Activated naive CD4-positive, alpha-beta T cell (primary cell): ENCODE data around the gene IMPDH2.
A peak's percentile ranks its signal among the peaks of the same experiment; 100 is the strongest.
"Not testable (repeated sequence)": the region's sequence is repeated elsewhere in the genome, so short reads cannot be mapped to it uniquely, and the experiment has no call there.

Experiments used
- DNase-seq, 4 experiments: peaks; one replicate each; lab custom pipeline; 2025; lab: John Stamatoyannopoulos, UW

IMPDH2 gene

DNA sequence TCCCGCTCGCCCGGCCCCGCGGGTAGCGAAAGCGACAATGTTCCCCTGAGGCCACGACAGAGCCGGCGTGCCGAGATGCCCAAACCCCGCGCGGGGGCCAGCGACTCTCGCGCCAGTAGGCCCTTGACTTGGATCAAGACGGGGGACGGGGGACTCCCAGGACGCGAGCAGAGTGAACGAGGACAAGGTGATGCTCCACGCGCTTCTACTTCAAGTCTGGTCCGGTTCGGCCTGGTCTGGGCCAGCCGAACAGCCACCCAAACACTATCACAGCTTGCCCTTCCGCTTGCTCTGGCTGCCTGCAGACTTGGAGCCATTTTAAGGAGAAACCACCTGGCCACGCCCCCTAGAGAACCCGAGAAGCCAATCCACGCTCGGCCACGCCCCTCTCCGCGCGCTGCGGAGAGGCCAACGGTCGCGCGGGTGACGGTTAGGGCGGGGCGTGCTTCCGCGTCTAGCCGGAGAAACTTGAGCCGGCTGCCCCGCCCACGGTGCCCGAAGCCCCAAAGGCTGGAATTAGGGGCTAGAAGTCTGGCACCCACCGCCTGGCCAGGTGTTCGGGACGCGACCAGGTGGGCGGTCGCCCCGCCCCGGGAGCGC lies 7.9 kb downstream of the IMPDH2 start:
- DNase-seq = peak; percentile 92 to 98 (median 93)

DNA sequence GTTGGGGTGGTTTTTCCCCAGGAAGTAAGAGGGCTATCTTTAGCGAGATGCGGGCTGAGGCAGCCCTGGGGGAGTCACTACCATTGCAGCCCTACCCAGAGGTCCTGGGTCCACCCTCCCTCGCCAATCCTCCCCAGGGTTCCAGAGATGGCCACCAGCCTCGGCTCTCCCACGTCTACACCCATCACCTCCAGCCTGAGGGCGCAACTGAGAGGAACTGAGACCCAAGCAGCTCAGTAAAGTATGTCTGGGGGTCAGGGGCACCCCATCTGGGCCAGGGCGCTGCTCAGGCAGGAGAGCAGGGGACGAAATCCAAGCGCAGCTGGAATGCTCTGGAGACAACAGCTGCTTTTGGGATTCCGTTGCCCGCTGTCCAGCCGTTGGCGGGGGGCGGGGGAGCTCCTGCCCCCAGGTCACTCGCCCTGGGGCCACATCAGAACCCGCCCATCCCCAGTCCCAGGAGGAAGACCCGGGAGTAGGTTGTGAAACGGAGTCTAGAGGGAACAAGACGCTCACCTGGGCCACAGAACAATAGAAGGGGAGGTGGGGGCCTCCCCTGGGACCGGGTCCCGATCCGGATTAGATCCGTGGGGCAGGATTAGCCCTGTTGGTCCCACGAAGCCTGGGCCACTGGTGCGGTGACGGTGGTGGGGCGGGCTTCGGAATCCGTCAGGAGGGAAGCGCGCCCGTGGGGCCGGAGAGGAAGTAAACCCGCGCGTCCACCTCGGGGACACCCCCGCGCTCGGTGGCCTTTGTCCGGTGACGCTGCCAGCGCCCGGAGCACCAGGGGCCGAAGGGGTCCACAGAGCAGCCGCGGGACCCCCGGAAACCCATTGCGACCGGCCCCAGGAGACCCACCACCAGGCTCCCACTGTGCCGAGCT lies 8.6 kb downstream of the IMPDH2 start:
- peak in 1 of 4 experiments; percentile 39 for DNase-seq

DNA sequence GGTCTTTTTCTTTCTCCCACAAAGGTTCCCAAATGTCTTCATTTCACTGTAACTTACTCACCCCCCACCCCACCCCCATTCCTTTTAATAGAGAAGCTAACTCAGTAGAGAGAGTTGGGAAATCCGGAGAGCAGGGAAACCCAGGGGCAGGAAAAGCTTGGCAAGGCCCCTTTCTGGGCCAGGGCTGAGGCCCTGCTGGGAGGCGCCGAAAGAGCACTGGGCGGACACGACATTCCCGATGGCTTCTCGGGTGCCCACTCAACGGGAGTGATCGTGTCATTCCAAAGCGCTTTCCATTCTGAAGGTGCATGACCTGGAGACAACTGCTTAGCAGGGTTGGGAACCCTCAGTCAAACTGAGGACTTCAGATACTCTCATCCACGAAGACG lies 9.3 kb downstream of the IMPDH2 start:
- no peak for DNase-seq

DNA sequence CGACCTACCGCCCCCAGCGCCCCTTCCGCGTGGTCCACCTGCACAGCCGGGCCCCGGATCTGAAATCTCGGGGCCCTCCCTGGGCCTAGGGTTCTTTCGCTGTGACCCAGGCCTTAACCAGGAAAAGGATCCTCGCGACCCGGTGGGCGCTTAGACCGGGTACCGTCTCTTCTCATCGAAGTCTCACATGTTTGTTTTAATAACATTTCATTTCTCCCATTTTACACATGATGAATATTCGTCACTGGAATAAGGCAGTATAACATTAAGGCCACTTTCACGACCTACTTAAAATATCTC lies 10.5 kb downstream of the IMPDH2 start:
- no peak for DNase-seq

DNA sequence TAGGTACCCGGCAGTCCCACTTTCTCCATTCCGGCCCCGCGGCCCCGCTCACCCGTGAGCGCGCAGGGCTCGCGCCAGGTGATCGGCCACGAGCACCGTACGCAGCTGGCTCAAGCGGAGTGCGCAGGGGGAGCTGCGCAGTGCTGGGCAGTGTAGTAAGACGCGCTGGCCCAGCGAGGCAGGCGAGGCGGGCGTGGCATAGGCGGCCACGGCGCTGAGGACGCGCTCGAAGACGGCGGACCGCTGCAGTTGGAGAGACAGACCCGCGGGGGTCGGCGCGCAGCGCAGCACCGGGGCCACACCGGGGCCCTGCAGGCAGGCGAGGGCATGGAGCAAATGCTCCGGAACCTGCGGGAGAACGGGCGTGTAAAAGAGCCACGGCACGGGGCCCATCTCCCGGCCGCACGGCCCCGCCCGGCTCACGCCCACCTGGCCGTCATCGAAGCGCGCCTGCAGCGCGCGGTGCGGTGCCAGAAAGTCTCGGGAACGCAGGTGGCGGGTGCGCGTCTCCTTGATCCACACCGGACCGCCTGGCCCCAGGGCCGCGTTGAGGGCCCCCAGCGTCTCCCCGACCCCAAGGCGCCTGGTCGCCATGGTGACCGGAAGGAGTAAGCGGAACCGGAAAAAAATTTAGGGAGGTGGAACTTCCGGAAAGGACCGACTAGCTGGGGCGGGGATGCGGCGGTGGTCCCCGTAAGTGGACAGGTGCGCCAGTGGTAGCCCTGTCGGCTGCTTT lies 11.1 kb downstream of the IMPDH2 start, which contains the start of gene DALRD3:
Gene DALRD3, minus strand, starts transcription at position 610 of the 736 bp plus-strand sequence. Its CDS starts 16 bp downstream, at position 594.
- DNase-seq = peak in 2 of 4 experiments; percentile 18 to 51

DNA sequence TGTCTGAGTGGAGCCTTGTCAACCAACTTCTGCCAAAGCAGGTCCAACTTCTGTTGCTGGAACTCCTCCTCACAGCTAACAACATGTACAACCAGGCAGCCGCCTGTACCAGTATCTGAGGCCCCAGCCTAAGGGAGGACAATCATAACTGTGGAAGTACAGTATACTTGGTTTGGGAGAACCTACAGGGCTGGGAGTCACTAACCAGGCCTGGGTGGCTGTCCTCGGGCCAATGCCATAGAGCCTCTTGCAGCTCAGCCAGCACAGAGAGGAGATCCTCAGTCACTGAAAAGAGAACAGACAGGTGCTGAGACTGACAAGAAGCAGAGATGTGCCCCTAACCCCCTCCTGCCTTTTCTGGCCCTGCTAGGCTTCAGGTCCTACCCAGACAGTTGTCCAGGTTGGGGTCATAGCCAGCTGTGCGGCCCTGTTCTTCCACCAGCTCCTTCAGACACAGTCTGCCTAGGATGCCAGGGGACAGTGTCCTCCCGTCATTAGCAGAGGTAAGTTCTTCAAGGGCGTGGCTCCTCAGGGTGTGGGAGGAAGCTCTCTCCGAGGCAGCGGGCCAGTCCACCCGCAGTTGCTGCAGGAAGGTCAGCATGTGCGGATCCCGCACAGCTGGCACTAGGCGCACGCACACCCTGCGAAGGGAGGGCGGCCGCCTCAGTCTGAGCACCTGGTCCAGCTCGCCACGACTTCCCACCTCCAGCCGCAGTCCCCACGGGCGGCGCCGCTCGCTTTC lies 11.8 kb downstream of the IMPDH2 start:
- DNase-seq = no peak

DNA sequence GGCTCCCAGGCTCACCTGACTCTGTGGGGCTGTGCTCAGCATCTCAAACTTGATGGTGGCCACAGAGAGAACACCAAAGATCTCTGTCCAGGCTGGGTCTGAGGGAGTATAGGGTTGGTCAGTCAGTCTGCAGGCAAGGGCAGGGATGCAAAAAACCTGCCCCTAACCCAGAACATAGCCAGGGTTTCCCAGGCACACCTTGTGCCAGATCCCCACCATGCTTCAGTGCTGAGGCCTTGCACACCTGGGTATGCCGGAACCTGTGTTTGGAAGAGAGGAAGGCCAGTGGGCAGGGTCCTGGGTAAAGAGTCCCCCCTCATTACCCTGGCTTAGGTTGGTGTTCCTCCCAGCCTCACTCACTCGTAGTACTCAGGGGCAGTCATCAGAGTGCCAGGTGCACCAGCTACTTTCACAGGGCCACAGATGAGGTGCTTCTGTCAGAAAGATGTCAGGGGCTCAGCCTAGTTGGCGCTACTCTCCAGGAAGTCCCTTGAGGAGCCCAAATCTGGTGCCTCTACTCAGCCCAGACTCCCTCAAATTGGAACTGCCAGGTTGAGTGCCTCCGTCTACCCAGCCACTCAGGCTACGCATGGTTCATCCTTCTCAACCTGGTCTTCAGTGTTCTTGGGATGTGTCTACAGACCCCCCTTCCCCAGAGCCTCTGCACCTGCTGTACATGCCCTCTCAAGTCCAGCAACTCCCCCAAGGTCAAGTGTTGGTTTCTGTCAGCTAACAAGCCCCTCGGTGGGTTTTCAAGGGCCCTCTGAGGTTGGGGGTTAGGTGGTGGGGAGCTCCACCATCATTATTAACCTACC lies 12.6 kb downstream of the IMPDH2 start:
- no peak for DNase-seq

DNA sequence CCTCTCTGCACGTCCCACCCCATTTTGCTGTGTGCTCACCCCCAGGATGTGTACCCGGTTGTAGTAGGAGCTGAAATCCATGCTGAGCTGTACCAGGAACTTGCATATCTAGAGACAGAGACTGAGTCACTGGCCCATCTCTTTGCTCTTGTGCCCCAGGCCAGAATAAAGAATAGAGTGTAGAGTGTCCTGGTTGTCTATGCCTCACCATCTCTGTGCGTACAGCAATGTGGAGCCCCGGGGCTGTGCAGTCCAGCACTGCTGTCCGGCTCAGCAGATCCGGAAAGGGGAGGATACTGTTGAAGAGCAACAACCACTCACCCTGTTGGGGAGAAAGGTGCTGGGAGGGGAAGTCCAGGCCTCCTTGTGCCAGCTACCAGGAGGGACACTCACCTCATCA lies 13.4 kb downstream of the IMPDH2 start:
- no peak for DNase-seq

DNA sequence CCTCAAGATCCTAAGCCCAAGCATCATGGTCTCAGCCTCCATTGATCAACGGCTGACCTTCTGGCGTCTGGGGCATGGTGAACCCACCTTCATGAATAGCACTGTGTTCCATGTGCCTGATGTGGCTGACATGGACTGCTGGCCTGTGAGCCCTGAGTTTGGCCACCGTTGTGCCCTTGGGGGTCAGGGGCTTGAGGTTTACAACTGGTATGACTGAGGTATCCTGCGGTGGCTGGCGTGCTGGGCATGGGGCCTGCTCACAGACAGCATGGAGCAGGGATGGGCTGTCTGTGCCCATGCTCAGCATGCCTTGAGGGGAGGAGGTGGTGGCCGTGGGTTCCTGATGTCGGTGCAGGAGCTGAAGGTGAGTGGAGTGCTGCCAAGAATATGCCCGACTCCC lies 14.1 kb downstream of the IMPDH2 start:
- no peak for DNase-seq

DNA sequence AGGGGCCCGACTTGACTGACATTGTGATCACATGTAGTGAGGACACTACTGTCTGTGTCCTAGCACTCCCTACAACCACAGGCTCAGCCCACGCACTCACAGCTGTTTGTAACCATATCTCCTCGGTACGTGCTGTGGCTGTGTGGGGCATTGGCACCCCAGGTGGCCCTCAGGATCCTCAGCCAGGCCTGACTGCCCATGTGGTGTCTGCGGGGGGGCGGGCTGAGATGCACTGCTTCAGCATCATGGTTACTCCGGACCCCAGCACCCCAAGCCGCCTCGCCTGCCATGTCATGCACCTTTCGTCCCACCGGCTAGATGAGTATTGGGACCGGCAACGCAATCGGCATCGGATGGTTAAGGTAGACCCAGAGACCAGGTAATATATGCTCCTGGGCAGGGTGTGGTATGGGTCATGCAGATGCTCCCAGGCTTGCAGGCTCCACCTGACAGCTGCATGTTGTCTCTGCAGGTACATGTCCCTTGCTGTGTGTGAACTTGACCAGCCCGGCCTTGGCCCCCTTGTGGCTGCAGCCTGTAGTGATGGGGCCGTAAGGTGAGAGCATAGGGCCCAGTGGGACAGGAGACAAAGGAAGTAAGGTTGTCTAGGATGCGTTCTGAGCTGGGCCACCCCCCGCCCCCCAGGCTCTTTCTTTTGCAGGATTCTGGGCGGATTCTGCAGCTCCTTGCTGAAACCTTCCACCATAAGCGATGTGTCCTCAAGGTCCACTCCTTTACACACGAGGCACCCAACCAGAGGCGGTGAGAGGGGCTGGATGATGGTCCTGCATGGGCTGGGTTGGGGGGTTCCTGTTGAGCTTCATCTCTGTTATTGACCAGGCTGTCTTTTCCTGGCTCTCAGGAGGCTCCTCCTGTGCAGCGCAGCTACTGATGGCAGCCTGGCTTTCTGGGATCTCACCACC lies 15.2 kb downstream of the IMPDH2 start:
- peak in 1 of 4 experiments; percentile 41 for DNase-seq

DNA sequence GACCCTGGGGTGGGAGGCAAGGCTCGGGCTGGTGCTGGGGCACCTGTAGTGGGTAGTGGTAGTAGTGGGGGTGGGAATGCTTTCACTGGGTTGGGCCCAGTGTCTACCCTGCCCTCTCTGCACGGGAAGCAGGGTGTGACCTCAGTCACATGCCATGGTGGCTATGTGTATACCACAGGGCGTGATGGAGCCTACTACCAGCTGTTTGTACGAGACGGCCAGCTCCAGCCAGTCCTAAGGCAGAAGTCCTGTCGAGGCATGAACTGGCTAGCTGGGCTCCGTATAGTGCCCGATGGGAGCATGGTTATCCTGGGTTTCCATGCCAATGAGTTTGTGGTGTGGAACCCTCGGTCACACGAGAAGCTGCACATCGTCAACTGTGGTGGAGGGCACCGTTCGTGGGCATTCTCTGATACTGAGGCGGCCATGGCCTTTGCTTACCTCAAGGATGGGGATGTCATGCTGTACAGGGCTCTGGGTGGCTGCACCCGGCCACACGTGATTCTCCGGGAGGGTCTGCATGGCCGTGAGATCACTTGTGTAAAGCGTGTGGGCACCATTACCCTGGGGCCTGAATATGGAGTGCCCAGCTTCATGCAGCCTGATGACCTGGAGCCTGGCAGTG lies 16.0 kb downstream of the IMPDH2 start:
- DNase-seq = no peak

DNA sequence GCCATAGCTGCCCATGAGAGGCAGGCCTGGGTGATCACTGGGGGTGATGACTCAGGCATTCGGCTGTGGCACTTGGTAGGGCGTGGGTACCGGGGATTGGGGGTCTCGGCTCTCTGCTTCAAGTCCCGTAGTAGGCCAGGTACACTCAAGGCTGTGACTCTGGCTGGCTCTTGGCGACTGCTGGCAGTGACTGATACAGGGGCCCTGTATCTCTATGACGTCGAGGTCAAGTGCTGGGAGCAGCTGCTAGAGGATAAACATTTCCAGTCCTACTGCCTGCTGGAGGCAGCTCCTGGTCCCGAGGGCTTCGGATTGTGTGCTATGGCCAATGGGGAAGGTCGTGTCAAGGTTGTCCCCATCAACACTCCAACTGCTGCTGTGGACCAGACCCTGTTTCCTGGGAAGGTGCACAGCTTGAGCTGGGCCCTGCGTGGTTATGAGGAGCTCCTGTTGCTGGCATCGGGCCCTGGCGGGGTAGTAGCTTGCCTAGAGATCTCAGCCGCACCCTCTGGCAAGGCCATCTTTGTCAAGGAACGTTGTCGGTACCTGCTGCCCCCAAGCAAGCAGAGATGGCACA lies 16.7 kb downstream of the IMPDH2 start:
- no peak for DNase-seq

DNA sequence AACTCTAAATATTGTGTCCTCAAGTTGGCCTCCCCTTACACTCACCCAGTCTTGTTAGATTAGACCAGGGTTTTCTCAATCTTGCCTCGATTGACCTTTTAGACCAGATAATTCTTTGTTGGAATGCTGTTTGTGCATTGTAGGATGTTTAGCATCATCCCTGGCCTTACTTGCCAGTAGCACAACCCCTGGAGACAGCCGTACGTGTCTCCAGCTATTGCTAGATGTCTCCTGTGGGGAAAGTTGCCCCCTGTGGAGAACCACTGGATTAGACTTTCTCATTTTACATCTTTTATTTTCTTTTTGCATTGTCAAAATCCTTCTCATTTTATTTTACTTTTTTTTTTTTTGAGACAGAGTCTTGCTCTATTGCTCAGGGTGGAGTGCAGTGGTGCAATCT lies 19.8 kb downstream of the IMPDH2 start:
- no peak for DNase-seq

DNA sequence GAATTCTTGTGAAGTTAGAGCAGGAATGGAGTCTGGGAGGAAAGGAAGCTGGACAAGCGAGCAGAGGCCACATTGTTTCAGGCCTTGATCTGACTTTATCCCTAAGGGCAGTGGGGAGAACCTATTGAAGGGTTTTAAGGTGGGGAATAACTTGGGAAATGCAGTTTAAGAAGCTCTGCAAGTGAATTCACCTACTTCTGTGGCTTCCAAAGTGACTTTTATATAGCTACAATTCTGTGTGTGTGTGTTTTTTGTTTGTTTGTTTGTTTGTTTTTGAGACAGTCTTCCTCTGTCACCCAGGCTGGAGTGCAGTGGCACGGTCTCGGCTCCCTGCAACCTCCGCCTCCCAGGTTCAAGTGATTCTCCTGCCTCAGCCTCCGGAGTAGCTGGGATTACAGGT lies 20.6 kb downstream of the IMPDH2 start:
- DNase-seq = not testable (repeated sequence)

DNA sequence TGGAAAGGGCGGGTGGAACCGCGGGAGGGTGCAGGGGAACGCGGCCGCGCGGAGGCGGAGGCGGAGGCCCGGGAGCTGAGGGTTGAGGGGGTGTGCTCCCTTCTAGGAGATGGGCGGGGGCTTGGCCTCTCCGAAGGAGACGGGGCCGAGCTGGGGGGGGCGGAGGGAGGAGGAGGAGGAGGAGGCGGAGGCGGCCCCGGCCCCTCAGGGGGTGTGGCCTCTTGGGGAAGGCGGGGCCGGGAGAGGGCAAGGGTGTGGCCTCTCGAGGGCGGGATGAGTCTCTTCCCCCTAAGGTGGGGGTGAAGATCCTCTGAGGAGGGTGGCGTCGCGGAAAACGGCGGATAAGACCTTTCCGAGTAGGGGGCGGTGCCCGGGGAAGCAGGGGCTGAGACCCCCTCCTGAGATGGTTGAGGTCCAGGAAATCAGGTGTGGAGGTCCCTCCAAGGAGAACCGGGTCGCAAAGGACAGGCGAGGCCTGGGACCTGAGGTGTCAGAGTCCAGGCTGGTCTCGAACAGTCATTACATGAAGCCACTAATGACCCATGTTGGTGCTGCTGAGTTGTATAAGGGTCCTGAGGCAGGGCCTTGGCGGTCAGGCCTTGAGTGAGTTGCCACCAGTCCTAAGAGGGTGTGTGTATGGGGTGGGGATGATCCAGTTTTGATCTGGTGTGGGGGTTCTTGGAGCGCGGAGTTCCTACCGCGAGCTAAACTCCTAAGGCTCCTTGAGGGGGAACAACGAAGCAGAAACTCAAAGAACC lies 21.2 kb downstream of the IMPDH2 start:
- DNase-seq = peak; percentile 57 to 83 (median 69)

DNA sequence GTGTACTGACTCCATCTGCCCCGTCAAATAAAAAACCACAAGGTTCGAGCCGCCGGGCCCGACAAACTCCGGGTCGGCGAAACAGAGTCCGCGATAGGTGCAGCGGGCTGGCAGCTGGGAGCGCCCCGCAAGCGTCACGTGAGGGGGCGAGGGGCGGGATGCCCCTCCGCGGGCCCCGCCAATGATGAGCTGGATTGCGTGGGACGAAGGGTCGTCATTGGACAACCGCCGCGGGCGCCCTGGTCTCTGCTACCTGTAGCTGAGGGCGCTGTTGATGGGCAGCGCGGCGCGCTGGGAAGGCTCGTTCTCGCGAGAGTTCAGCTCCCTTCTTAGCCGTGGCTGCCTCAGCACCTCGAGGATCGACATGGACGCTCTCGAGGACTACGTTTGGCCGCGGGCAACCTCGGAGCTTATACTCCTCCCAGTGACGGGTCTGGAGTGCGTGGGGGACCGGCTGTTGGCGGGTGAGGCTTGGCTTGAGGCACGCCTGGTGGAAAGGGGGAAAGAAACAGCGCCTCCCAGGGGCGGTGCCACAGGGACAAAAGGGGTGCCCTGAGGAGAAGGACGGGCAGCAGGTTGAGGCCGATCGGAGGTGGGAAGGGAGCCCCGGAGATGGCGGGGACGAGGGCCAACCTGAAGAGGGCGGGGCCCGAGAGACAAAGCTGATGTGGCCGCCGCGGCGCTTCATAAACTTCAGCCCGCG lies 22.0 kb downstream of the IMPDH2 start, which contains the start of gene WDR6:
Gene WDR6, plus strand, starts transcription at position 324 of the 703 bp plus-strand sequence. Its CDS starts 41 bp downstream, at position 365.
- DNase-seq = peak; percentile 84 to 96 (median 92)

DNA sequence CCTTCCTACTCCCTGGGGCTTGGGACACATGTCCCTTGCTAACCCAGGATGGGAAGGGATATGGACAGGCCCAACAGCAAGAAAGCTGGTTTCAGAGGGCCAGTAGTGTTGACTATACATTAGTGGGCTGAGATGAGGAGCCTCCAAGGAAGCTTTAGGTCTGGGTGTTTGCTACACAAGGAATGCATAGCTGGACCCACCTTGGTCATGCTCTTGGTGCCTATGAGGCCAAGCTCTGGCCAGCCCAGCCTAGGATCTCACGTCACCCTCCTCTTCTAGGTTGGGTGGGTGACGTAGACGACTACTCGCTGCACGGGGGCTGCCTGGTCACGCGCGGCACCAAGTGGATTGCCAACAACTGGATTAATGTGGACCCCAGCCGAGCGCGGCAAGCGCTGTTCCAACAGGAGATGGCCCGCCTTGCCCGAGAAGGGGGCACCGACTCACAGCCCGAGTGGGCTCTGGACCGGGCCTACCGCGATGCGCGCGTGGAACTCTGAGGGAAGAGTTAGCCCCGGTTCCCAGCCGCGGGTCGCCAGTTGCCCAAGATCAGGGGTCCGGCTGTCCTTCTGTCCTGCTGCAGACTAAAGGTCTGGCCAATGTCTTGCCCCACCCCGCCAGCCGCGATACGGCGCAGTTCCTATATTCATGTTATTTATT lies 22.7 kb downstream of the IMPDH2 start:
- no peak for DNase-seq
